ENCODE results near the gene CEP20.

The CEP20 gene

GRCh38 chr16:15888072-15888976 is at the start of gene CEP20:
Gene CEP20, minus strand, starts transcription at chr16:15888603. Its CDS starts 18 bp downstream, at chr16:15888585.
- no peak for TF ChIP-seq GATA3 (IDR thresholded peaks at IDR 0.05; ENCODE audit: low read depth, low read length)
- 0 out of 2 replicates have a peak, but pooled peaks have one; percentile 5 for TF ChIP-seq GATA2 (IDR thresholded peaks at IDR 0.05; ENCODE audit: low read depth, low read length)

GRCh38 chr16:15934991-15935390 is 46.6 kb upstream of the CEP20 start:
- TF ChIP-seq GATA2 (IDR thresholded peaks at IDR 0.05; ENCODE audit: low read depth, low read length) (no peak), GATA3 (IDR thresholded peaks at IDR 0.05; ENCODE audit: low read depth, low read length) (no peak)

GRCh38 chr16:15933781-15934180 is 45.4 kb upstream of the CEP20 start:
- TF ChIP-seq GATA2 (IDR thresholded peaks at IDR 0.05; ENCODE audit: low read depth, low read length): no peak
- no peak for TF ChIP-seq GATA3 (IDR thresholded peaks at IDR 0.05; ENCODE audit: low read depth, low read length)

- no peak for TF ChIP-seq GATA3 (IDR thresholded peaks at IDR 0.05; ENCODE audit: low read depth, low read length)
- TF ChIP-seq GATA2 (IDR thresholded peaks at IDR 0.05; ENCODE audit: low read depth, low read length): no peak
Observed at GRCh38 chr16:15932939-15933338, 44.5 kb upstream of the CEP20 start.

- no peak for TF ChIP-seq GATA2 (IDR thresholded peaks at IDR 0.05; ENCODE audit: low read depth, low read length)
- TF ChIP-seq GATA3 (IDR thresholded peaks at IDR 0.05; ENCODE audit: low read depth, low read length): no peak
Observed at GRCh38 chr16:15928261-15929104, 40.1 kb upstream of the CEP20 start.

GRCh38 chr16:15925631-15926030 is 37.2 kb upstream of the CEP20 start:
- TF ChIP-seq GATA2 (IDR thresholded peaks at IDR 0.05; ENCODE audit: low read depth, low read length): no peak
- TF ChIP-seq GATA3 (IDR thresholded peaks at IDR 0.05; ENCODE audit: low read depth, low read length): no peak

GRCh38 chr16:15924996-15925395 is 36.6 kb upstream of the CEP20 start:
- TF ChIP-seq GATA3 (IDR thresholded peaks at IDR 0.05; ENCODE audit: low read depth, low read length): no peak
- TF ChIP-seq GATA2 (IDR thresholded peaks at IDR 0.05; ENCODE audit: low read depth, low read length): no peak

GRCh38 chr16:15919331-15919730 is 30.9 kb upstream of the CEP20 start:
- TF ChIP-seq GATA2 (IDR thresholded peaks at IDR 0.05; ENCODE audit: low read depth, low read length) (no peak), GATA3 (IDR thresholded peaks at IDR 0.05; ENCODE audit: low read depth, low read length) (no peak)

- TF ChIP-seq GATA3 (IDR thresholded peaks at IDR 0.05; ENCODE audit: low read depth, low read length) (no peak), GATA2 (IDR thresholded peaks at IDR 0.05; ENCODE audit: low read depth, low read length) (no peak)
Observed at GRCh38 chr16:15916323-15916722, 27.9 kb upstream of the CEP20 start.

GRCh38 chr16:15915555-15916081 is 27.2 kb upstream of the CEP20 start:
- TF ChIP-seq GATA2 (IDR thresholded peaks at IDR 0.05; ENCODE audit: low read depth, low read length) (no peak), GATA3 (IDR thresholded peaks at IDR 0.05; ENCODE audit: low read depth, low read length) (no peak)

GRCh38 chr16:15913046-15913698 is 24.8 kb upstream of the CEP20 start:
- TF ChIP-seq GATA3 (IDR thresholded peaks at IDR 0.05; ENCODE audit: low read depth, low read length) (no peak), GATA2 (IDR thresholded peaks at IDR 0.05; ENCODE audit: low read depth, low read length) (no peak)

GRCh38 chr16:15911198-15911597 is 22.8 kb upstream of the CEP20 start:
- no peak for TF ChIP-seq GATA2 (IDR thresholded peaks at IDR 0.05; ENCODE audit: low read depth, low read length)
- no peak for TF ChIP-seq GATA3 (IDR thresholded peaks at IDR 0.05; ENCODE audit: low read depth, low read length)

- no peak for TF ChIP-seq GATA3 (IDR thresholded peaks at IDR 0.05; ENCODE audit: low read depth, low read length)
- no peak for TF ChIP-seq GATA2 (IDR thresholded peaks at IDR 0.05; ENCODE audit: low read depth, low read length)
Observed at GRCh38 chr16:15907863-15908478, 19.6 kb upstream of the CEP20 start.

Measured in SH-SY5Y (cell line).